ENCODE data around the gene CCDC13. TPM values are rescaled to one million over a fixed set of nuclear protein-coding genes. Genes with fewer than 3 reads are reported as not detected.

The CCDC13 gene
- total and polyA plus RNA-seq, 11 donors, result 0.44 to 1.4 (median 0.83) TPM; not detected in 1

GRCh38 chr3:42725454-42725853 lies 47.6 kb downstream of the CCDC13 start:
- Histone ChIP-seq H3K36me3 (no peaks in the 10 kb centered on the region), H3K4me1 (peaks cover 0 to 44% (median 12%) of the 10 kb centered on the region in 12 donors), H3K9me3 (peaks cover 0 to 6% (median 0%) of the 10 kb centered on the region in 12 donors), H3K27me3 (peaks cover 0 to 2% (median 0%) of the 10 kb centered on the region in 9 donors), H3K4me3 (no peak overlapping the region), H3K27ac (peak overlapping the region in 1 of 12 donors; percentile 5)
- 86 to 94% (median 87%) methylated on average over 2 of the region's 2 CpGs for WGBS, 4 donors
- intact Hi-C loops (cut with DNase I), result no loop called here
- DNase-seq (no peak), ATAC-seq (no peak)
- TF ChIP-seq POLR2A (IDR thresholded peaks at IDR 0.05) (no peak), CTCF (IDR thresholded peaks at IDR 0.05) (no peak)

- WGBS, 4 donors, result 69 to 76% (median 73%) methylated on average over 2 of the region's 2 CpGs
- H3K9me3 ChIP-seq, result no peaks in the 10 kb centered on the region
- ATAC-seq (peak in 2 of 4 donors; percentile 41 to 56), DNase-seq (peak in 1 of 5 donors; percentile 5)
- intact Hi-C loops (cut with DNase I), result no loop called here
- TF ChIP-seq CTCF (IDR thresholded peaks at IDR 0.05) (no peak), POLR2A (IDR thresholded peaks at IDR 0.05) (no peak)
- peaks cover 0 to 2% (median 0%) of the 10 kb centered on the region in 9 donors for H3K27me3 ChIP-seq
- peaks cover 0 to 39% (median 6%) of the 10 kb centered on the region in 12 donors for H3K4me1 ChIP-seq
- H3K27ac ChIP-seq, result peak overlapping the region in 10 of 12 donors; percentile 8 to 79 (median 52)
- no peaks in the 10 kb centered on the region for H3K36me3 ChIP-seq
- no peak overlapping the region for H3K4me3 ChIP-seq
Measured at GRCh38 chr3:42723219-42723618, 49.8 kb downstream of the CCDC13 start.

Other genes starting within 250 kb of the CCDC13 start
- gene SEC22C, start 191.3 kb downstream of the CCDC13 start, total RNA-seq, result 10 to 100 TPM; 19.9 to 40.5 (median 28.9) TPM
- gene SEC22C, start 191.3 kb downstream of the CCDC13 start, polyA plus RNA-seq, result 10 to 100 TPM; 17.4 to 35.1 TPM
- gene SS18L2, start 182.4 kb downstream of the CCDC13 start, total RNA-seq, result 10 to 100 TPM; 10.7 to 16.9 (median 12.8) TPM
- 10 to 100 TPM; 30.9 to 34.6 TPM for gene SS18L2, start 182.4 kb downstream of the CCDC13 start, polyA plus RNA-seq
- 10 to 100 TPM; 14.6 to 40.6 (median 20.9) TPM for gene NKTR, start 172.6 kb downstream of the CCDC13 start, total RNA-seq
- 10 to 100 TPM; 10.7 to 31.3 TPM for gene NKTR, start 172.6 kb downstream of the CCDC13 start, polyA plus RNA-seq
- gene ZBTB47, start 119.6 kb downstream of the CCDC13 start, total RNA-seq, result 100 to 1,000 TPM in 7 of 9 donors, 10 to 100 TPM in 2; 76.6 to 184 (median 131) TPM
- 100 to 1,000 TPM; 110 to 111 TPM for gene ZBTB47, start 119.6 kb downstream of the CCDC13 start, polyA plus RNA-seq
- gene KLHL40, start 87.7 kb downstream of the CCDC13 start, total RNA-seq, result 1 to 10 TPM in 2 of 9 donors, under 1 TPM in 6, not detected in 1; 0.19 to 5.6 (median 0.73) TPM
- gene KLHL40, start 87.7 kb downstream of the CCDC13 start, polyA plus RNA-seq, result 1 to 10 TPM in 1 of 2 donors, under 1 TPM in 1; 0.61 to 6.8 TPM
- gene HHATL, start 70.5 kb downstream of the CCDC13 start, total RNA-seq, result 100 to 1,000 TPM; 305 to 823 (median 538) TPM
- 1,000 to 10,000 TPM in 1 of 2 donors, 100 to 1,000 TPM in 1; 188 to 1,023 TPM for gene HHATL, start 70.5 kb downstream of the CCDC13 start, polyA plus RNA-seq
- 100 to 1,000 TPM; 170 to 353 (median 313) TPM for gene HIGD1A, start 31.2 kb upstream of the CCDC13 start, total RNA-seq
- 100 to 1,000 TPM; 291 to 497 TPM for gene HIGD1A, start 31.2 kb upstream of the CCDC13 start, polyA plus RNA-seq
- gene ACKR2, start 36.2 kb upstream of the CCDC13 start, total RNA-seq, result 1 to 10 TPM in 4 of 9 donors, under 1 TPM in 5; 0.42 to 3.1 (median 0.67) TPM
- under 1 TPM; 0.22 to 0.57 TPM for gene ACKR2, start 36.2 kb upstream of the CCDC13 start, polyA plus RNA-seq
- gene CYP8B1, start 102.6 kb upstream of the CCDC13 start, total RNA-seq, result under 1 TPM in 1 of 9 donors, not detected in 8; 0.14 TPM
- gene CYP8B1, start 102.6 kb upstream of the CCDC13 start, polyA plus RNA-seq, result not detected
- gene ZNF662, start 132.9 kb upstream of the CCDC13 start, total RNA-seq, result 10 to 100 TPM in 1 of 9 donors, 1 to 10 TPM in 8; 1.0 to 11.1 (median 5.3) TPM
- gene ZNF662, start 132.9 kb upstream of the CCDC13 start, polyA plus RNA-seq, result 1 to 10 TPM in 1 of 2 donors, under 1 TPM in 1; 0.76 to 3.2 TPM
- 1 to 10 TPM in 2 of 9 donors, under 1 TPM in 7; 0.19 to 2.5 (median 0.52) TPM for gene GASK1A, start 206.1 kb upstream of the CCDC13 start, total RNA-seq
- gene GASK1A, start 206.1 kb upstream of the CCDC13 start, polyA plus RNA-seq, result under 1 TPM; 0.23 to 0.47 TPM